Hepatocyte (in vitro differentiated cells): ENCODE results near the gene TCHP.

Experiments used
- EZH2 ChIP-seq: fragments of 200-600 bp; sonication (generic); IDR thresholded peaks from 2 replicates; pipeline ENCODE4 v1.6.1; 2016; ENCODE audit warnings: antibody characterized with exemption, mild to moderate bottlenecking, borderline replicate concordance
- EZH2phosphoT487 ChIP-seq: fragments of 200-600 bp; sonication (generic); IDR thresholded peaks from one replicate; pipeline ENCODE4 v1.6.1; 2018; ENCODE audit warnings: antibody characterized with exemption, mild to moderate bottlenecking, low read depth, moderate library complexity; ENCODE audit not compliant: unreplicated experiment, severe bottlenecking
- TF ChIP-seq, protein P1 (sequence below): fragments of 200-600 bp; sonication (generic); IDR thresholded peaks from 2 replicates; pipeline ENCODE4 v1.5.1; 2016; ENCODE audit warnings: antibody characterized with exemption, mild to moderate bottlenecking; ENCODE audit not compliant: poor library complexity

DNA sequence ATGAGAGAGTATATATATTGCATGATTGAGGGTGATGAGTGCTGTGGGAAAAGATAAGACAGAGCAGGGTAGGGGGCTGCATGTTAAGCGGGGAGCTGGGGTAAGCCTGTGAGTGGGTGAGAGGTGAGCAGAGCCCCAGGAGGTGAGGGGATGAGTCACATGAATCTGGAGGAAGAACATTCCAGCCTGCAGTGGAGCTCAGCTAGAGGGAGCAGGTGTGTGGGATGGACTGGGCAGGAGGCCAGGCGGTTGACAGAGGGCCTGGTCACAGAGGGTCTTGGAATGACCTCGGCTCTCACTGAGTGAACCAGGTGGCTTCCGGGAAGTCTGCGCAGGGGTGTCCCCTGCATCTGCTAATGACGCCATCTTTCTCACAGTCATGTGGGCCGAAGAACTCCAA is 51.7 kb downstream of the TCHP start:
- TF ChIP-seq, protein P1, sequence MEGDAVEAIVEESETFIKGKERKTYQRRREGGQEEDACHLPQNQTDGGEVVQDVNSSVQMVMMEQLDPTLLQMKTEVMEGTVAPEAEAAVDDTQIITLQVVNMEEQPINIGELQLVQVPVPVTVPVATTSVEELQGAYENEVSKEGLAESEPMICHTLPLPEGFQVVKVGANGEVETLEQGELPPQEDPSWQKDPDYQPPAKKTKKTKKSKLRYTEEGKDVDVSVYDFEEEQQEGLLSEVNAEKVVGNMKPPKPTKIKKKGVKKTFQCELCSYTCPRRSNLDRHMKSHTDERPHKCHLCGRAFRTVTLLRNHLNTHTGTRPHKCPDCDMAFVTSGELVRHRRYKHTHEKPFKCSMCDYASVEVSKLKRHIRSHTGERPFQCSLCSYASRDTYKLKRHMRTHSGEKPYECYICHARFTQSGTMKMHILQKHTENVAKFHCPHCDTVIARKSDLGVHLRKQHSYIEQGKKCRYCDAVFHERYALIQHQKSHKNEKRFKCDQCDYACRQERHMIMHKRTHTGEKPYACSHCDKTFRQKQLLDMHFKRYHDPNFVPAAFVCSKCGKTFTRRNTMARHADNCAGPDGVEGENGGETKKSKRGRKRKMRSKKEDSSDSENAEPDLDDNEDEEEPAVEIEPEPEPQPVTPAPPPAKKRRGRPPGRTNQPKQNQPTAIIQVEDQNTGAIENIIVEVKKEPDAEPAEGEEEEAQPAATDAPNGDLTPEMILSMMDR = no peak
- TF ChIP-seq EZH2 (no peak), EZH2phosphoT487 (no peak)
